Measurements from ENCODE around the gene ROBO1. TPM values are rescaled to one million over a fixed set of nuclear protein-coding genes. Genes with fewer than 3 reads are reported as not detected.

The ROBO1 gene
- total RNA-seq, 1 donor from 2014 or later, result 71.7 TPM

- H3K27ac ChIP-seq (ENCODE audit: low read depth, low read length), result no peak overlapping the region
- TF ChIP-seq EZH2 (IDR thresholded peaks at IDR 0.05; ENCODE audit: insufficient read depth, low read length) (no peak), CTCF (IDR thresholded peaks at IDR 0.05; ENCODE audit: insufficient read depth, low read depth, low read length) (no peak)
- Mint-ChIP-seq H3K27me3 (ENCODE audit: low read depth, unreplicated experiment) (no peaks in the 10 kb centered on the region), H3K27ac (ENCODE audit: unreplicated experiment) (no peak overlapping the region), H3K36me3 (ENCODE audit: low read depth, unreplicated experiment) (no peaks in the 10 kb centered on the region), H3K9me3 (ENCODE audit: unreplicated experiment) (no peaks in the 10 kb centered on the region), H3K4me1 (ENCODE audit: low read depth, unreplicated experiment) (no peaks in the 10 kb centered on the region), H3K4me3 (ENCODE audit: unreplicated experiment) (no peak overlapping the region)
- FAIRE-seq (no peak), DNase-seq (ENCODE audit: low read depth) (no peak)
- no peaks in the 10 kb centered on the region for H3K36me3 ChIP-seq (ENCODE audit: insufficient read depth, low read length)
- no peak overlapping the region for H2AFZ ChIP-seq (ENCODE audit: low read depth, low read length)
- no peak overlapping the region for H3K4me2 ChIP-seq (ENCODE audit: low read length)
- peaks cover 7% of the 10 kb centered on the region for H3K4me1 ChIP-seq (ENCODE audit: insufficient read depth, low read length)
- H3K27me3 ChIP-seq (ENCODE audit: insufficient read depth, low read length), result peaks cover 5% of the 10 kb centered on the region
- H3K4me3 ChIP-seq (ENCODE audit: insufficient read depth, low read depth, low read length), result no peak overlapping the region
- no peaks in the 10 kb centered on the region for H3K9me3 ChIP-seq (ENCODE audit: insufficient read depth, low read depth, low read length)
- H4K20me1 ChIP-seq (ENCODE audit: insufficient read depth, low read length), result no peaks in the 10 kb centered on the region
- no peaks in the 10 kb centered on the region for H3K79me2 ChIP-seq (ENCODE audit: insufficient read depth, low read length)
- no peak overlapping the region for H3K9ac ChIP-seq (ENCODE audit: low read length)
Observed at GRCh38 chr3:79162653-79163052, 605.1 kb downstream of the ROBO1 start.

- no peaks in the 10 kb centered on the region for H3K9me3 Mint-ChIP-seq (ENCODE audit: unreplicated experiment)
- Histone ChIP-seq H3K27me3 (ENCODE audit: insufficient read depth, low read length) (peaks cover 5% of the 10 kb centered on the region), H3K9me3 (ENCODE audit: insufficient read depth, low read depth, low read length) (no peaks in the 10 kb centered on the region), H3K36me3 (ENCODE audit: insufficient read depth, low read length) (no peaks in the 10 kb centered on the region), H3K79me2 (ENCODE audit: insufficient read depth, low read length) (no peaks in the 10 kb centered on the region), H4K20me1 (ENCODE audit: insufficient read depth, low read length) (no peaks in the 10 kb centered on the region), H3K9ac (ENCODE audit: low read length) (no peak overlapping the region), H2AFZ (ENCODE audit: low read depth, low read length) (no peak overlapping the region), H3K4me2 (ENCODE audit: low read length) (no peak overlapping the region), H3K4me3 (ENCODE audit: insufficient read depth, low read depth, low read length) (no peak overlapping the region), H3K4me1 (ENCODE audit: insufficient read depth, low read length) (peaks cover under 1% of the 10 kb centered on the region), H3K27ac (ENCODE audit: low read depth, low read length) (no peak overlapping the region)
- H3K27ac Mint-ChIP-seq (ENCODE audit: unreplicated experiment), result no peak overlapping the region
- no peaks in the 10 kb centered on the region for H3K4me1 Mint-ChIP-seq (ENCODE audit: low read depth, unreplicated experiment)
- TF ChIP-seq EZH2 (IDR thresholded peaks at IDR 0.05; ENCODE audit: insufficient read depth, low read length), result no peak
- TF ChIP-seq CTCF (IDR thresholded peaks at IDR 0.05; ENCODE audit: insufficient read depth, low read depth, low read length), result no peak
- H3K4me3 Mint-ChIP-seq (ENCODE audit: unreplicated experiment), result no peak overlapping the region
- FAIRE-seq (no peak), DNase-seq (ENCODE audit: low read depth) (no peak)
- H3K27me3 Mint-ChIP-seq (ENCODE audit: low read depth, unreplicated experiment), result no peaks in the 10 kb centered on the region
- no peaks in the 10 kb centered on the region for H3K36me3 Mint-ChIP-seq (ENCODE audit: low read depth, unreplicated experiment)
Observed at GRCh38 chr3:79161941-79162340, 605.9 kb downstream of the ROBO1 start.

- H3K9me3 ChIP-seq (ENCODE audit: insufficient read depth, low read depth, low read length), result no peaks in the 10 kb centered on the region
- no peaks in the 10 kb centered on the region for H3K27me3 Mint-ChIP-seq (ENCODE audit: low read depth, unreplicated experiment)
- no peak for FAIRE-seq
Observed at GRCh38 chr3:79160421-79160820, 607.4 kb downstream of the ROBO1 start.

More at GRCh38 chr3:79160421-79160820, 607.4 kb downstream of the ROBO1 start:
- Histone ChIP-seq H2AFZ (ENCODE audit: low read depth, low read length) (no peak overlapping the region), H3K79me2 (ENCODE audit: insufficient read depth, low read length) (no peaks in the 10 kb centered on the region), H3K9ac (ENCODE audit: low read length) (no peak overlapping the region), H3K27ac (ENCODE audit: low read depth, low read length) (no peak overlapping the region), H4K20me1 (ENCODE audit: insufficient read depth, low read length) (no peaks in the 10 kb centered on the region), H3K4me2 (ENCODE audit: low read length) (no peak overlapping the region), H3K4me3 (ENCODE audit: insufficient read depth, low read depth, low read length) (no peak overlapping the region), H3K27me3 (ENCODE audit: insufficient read depth, low read length) (peaks cover 5% of the 10 kb centered on the region), H3K36me3 (ENCODE audit: insufficient read depth, low read length) (no peaks in the 10 kb centered on the region), H3K4me1 (ENCODE audit: insufficient read depth, low read length) (no peaks in the 10 kb centered on the region)
- Mint-ChIP-seq H3K4me3 (ENCODE audit: unreplicated experiment) (no peak overlapping the region), H3K9me3 (ENCODE audit: unreplicated experiment) (no peaks in the 10 kb centered on the region), H3K4me1 (ENCODE audit: low read depth, unreplicated experiment) (no peaks in the 10 kb centered on the region), H3K36me3 (ENCODE audit: low read depth, unreplicated experiment) (no peaks in the 10 kb centered on the region), H3K27ac (ENCODE audit: unreplicated experiment) (no peak overlapping the region)
- no peak for DNase-seq (ENCODE audit: low read depth)
- TF ChIP-seq CTCF (IDR thresholded peaks at IDR 0.05; ENCODE audit: insufficient read depth, low read depth, low read length) (no peak), EZH2 (IDR thresholded peaks at IDR 0.05; ENCODE audit: insufficient read depth, low read length) (no peak)
